AG04450 (cell line): ENCODE results near the gene CLEC3B. TPM values are rescaled to one million over a fixed set of nuclear protein-coding genes. Genes with fewer than 3 reads are reported as not detected.

Experiments
- CTCF ChIA-PET: fragments of 300-600, 350-600 bp; formaldehyde crosslinking; extraction: SDS; loops from one replicate; lab custom pipeline; 2022; ENCODE audit warnings: antibody characterized with exemption, inconsistent platforms; lab: Charles Lee
- POLR2A ChIA-PET: fragments of 350-600 bp; formaldehyde crosslinking; extraction: SDS; loops from one replicate; lab custom pipeline; 2021; ENCODE audit warnings: antibody characterized with exemption, inconsistent platforms; lab: Yijun Ruan, JAX
- DNase-seq: peaks from one replicate; pipeline ENCODE4 v3.0.0-alpha.2; 2011; ENCODE audit warnings: low read depth, low spot score
- H3K27ac ChIP-seq: one replicate; pipeline ENCODE4 v1.5.1; 2012; ENCODE audit warnings: low read depth, low read length, control low read depth
- H3K27me3 ChIP-seq: one replicate; pipeline ENCODE4 v1.6.0; 2012; ENCODE audit warnings: low read length; ENCODE audit not compliant: control insufficient read depth, insufficient read depth
- H3K4me3 ChIP-seq: 2 replicates; pipeline ENCODE4 v1.5.1; 2011; ENCODE audit warnings: mild to moderate bottlenecking, low read depth, low read length, control low read depth
- H3K9me3 ChIP-seq: 2 replicates; pipeline ENCODE4 v1.5.1; 2012; ENCODE audit warnings: low read length; ENCODE audit not compliant: control insufficient read depth, insufficient read depth
- CTCF ChIP-seq: IDR thresholded peaks from 2 replicates; pipeline ENCODE4 v1.5.1; 2011; ENCODE audit warnings: low read depth, low read length, control low read depth, inconsistent platforms
- polyA plus RNA-seq: library from polyadenylated mRNA; depleted of rRNA; stranded (reverse); fragments of >200 nt; gene quantifications from 2 replicates; pipeline ENCODE4 v1.2.3, GENCODE V29; 2011

Gene CLEC3B
- polyA plus RNA-seq, 1 experiment: 4.3 TPM

DNA sequence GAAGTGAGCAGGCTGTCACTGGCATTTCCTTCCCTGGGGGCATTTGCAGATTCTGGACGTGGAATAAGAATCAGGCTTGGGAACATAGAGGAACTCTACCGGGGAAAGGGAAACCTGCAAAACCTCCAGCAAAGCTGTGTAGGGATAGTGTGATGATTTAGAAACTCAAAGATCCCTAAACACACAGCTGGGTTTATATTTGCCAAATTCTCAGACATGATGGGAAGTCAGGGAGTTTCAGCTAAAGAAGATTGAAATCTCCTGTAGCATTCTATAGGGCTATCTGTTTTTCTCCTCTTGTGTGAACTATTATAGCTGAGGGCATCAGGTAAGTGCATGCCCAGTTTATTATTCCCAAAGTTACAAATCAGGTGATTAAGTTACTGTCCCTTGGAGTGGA, 9.2 kb upstream of the CLEC3B start:
- H3K27me3 ChIP-seq: no peaks in the 10 kb centered on the region
- CTCF ChIA-PET: no interaction called here
- no peaks in the 10 kb centered on the region for H3K9me3 ChIP-seq
- no peak for TF ChIP-seq CTCF
- POLR2A ChIA-PET: no interaction called here
- no peak overlapping the region for H3K27ac ChIP-seq
- no peak overlapping the region for H3K4me3 ChIP-seq
- no peak for DNase-seq

- POLR2A ChIA-PET: no interaction called here
- no peak for TF ChIP-seq CTCF
- no peak for DNase-seq
- Histone ChIP-seq H3K9me3 (no peaks in the 10 kb centered on the region), H3K27me3 (no peaks in the 10 kb centered on the region), H3K4me3 (no peak overlapping the region), H3K27ac (no peak overlapping the region)
- CTCF ChIA-PET: interaction anchor here (0.6 kb wide), 1 partner anchor 753 kb away, joined by 3 read pairs; no protein-coding TSS in a partner anchor
Observed at GRCh38 chr3:45017821-45018220, 8.3 kb upstream of the CLEC3B start.

DNA sequence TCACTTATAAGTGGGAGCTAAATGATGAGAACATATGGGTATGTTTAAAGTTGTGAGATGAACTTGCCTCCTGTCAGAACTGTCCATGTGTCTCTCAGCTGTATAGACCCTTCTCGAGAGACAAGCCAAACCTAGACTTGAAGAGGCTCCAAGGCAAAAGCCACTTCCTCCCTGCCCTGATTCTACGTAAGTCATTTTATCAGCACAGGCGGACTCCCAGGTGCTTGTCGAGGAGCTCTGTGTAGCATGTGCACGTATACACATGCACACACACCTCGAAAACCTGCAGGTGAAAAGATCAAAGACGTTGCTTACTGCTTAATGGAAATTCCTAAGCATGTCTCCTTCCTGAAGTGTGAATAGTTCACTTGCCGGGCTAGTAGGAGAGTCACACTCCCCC, 5.6 kb upstream of the CLEC3B start:
- H3K27ac ChIP-seq: no peak overlapping the region
- CTCF ChIA-PET: interaction anchor here (0.6 kb wide), 1 partner anchor 8 kb away, joined by 5 read pairs; no protein-coding TSS in a partner anchor
- TF ChIP-seq CTCF: no peak
- no peaks in the 10 kb centered on the region for H3K9me3 ChIP-seq
- no peaks in the 10 kb centered on the region for H3K27me3 ChIP-seq
- H3K4me3 ChIP-seq: no peak overlapping the region
- no peak for DNase-seq
- POLR2A ChIA-PET: no interaction called here

DNA sequence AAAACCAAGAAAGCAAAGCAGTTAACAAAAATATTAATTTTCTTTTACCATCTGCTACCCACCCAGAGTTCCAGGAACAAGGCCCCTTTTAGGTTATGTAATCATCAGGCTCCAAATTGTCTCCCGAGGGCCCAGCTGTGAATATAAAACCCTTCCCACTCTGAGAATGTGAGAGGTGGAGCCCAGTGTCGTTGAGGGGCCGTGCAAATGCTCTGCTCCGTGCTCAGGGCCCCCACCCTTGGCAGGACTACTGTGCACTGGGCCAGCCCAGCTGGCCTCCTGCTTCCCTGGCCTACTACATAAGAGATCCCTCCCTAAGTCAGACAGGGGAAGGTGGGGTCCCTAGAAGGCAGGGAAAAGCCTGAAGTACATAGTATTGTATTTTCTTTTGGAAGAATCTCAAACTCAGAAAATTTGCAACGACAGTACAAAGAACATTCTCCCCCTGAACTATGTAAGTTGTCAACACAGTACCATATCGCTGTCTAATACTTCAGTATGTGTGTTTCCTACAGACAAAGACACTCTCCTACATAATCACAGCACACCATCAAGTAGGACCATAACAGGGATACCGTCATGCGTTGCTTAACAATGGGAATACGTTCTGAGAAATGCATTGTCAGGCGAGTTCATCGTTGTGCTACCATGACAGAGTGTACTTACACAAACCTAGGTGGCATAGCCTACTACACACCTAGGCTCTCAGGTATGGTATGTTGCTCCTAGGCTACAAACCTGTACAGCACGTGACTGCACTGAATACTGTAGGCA, 4.4 kb upstream of the CLEC3B start:
- POLR2A ChIA-PET: no interaction called here

More for the DNA sequence above, 4.4 kb upstream of the CLEC3B start:
- no peak for TF ChIP-seq CTCF
- no peak for DNase-seq
- Histone ChIP-seq H3K4me3 (no peak overlapping the region), H3K27ac (no peak overlapping the region), H3K9me3 (no peaks in the 10 kb centered on the region), H3K27me3 (no peaks in the 10 kb centered on the region)
- CTCF ChIA-PET: no interaction called here
